ENCODE results near the gene THADA. TPM values are rescaled to one million over a fixed set of nuclear protein-coding genes. Genes with fewer than 3 reads are reported as not detected.
A peak's percentile ranks its signal among the peaks of the same experiment; 100 is the strongest.
"Not testable (repeated sequence)": the region's sequence is repeated elsewhere in the genome, so short reads cannot be mapped to it uniquely, and the experiment has no call there.

THADA gene
- total and polyA plus RNA-seq, 9 donors = 14.4 to 24.3 (median 18.1) TPM

DNA sequence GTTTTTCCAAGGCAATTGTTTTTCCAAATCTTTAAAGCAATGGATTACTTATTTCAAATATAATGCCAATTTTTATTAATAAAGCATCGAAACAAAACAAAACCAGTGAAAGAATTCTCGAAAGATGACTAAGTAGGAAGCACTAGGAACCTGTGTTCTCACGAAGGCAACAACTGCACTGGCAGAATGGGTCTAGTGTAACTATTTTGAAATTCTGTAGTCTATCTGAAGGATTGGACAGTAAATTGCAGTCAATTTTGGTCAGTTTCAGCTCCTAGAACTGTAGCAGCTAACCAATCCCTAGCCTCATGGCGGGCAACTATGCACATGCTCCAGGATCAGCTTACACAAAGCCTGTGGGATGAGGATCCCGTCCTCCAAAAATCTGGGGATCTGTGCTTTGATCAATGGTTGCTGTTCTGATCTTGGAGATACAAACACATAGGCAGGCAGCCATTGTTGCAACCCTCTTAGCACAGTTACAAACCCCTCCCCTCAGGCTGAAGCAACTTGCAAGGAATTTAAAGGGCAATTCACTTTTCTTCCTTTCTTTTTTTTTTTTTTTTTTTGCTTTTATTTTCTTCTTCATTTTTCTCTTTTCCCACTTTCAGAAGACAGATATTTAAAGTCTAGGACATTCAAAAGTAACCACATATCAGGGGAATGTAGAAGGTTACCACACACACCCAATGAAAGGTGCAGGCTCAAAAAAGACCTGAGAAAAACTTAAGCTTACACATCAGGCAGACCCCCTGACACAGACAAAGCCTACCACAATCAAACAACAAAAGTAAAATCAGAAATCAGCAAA, 147.6 kb downstream of the THADA start:
- WGBS (ENCODE audit: insufficient coverage) = 86% methylated on average over 1 of the region's 5 CpGs
- H3K9me3 ChIP-seq (replicated peaks; ENCODE audit: control insufficient read depth, low read depth, low read length) = no peaks in the 10 kb centered on the region
- no peak overlapping the region for H3K4me3 ChIP-seq (ENCODE audit: low read length)
- no peaks in the 10 kb centered on the region for H3K4me1 ChIP-seq (ENCODE audit: control insufficient read depth, insufficient read depth, low read length)
- peaks cover 6% of the 10 kb centered on the region for H3K36me3 ChIP-seq (ENCODE audit: control insufficient read depth, insufficient read depth, low read length)
- no peaks in the 10 kb centered on the region for H3K27me3 ChIP-seq (ENCODE audit: control insufficient read depth, insufficient read depth, low read length)
- H3K27ac ChIP-seq (ENCODE audit: low read length) = no peak overlapping the region
- DNase-seq = no peak

- H3K27ac ChIP-seq (ENCODE audit: low read length); H3K9me3 ChIP-seq (replicated peaks; ENCODE audit: control insufficient read depth, low read depth, low read length); H3K4me1 ChIP-seq (ENCODE audit: control insufficient read depth, insufficient read depth, low read length); H3K36me3 ChIP-seq (ENCODE audit: control insufficient read depth, insufficient read depth, low read length); H3K27me3 ChIP-seq (ENCODE audit: control insufficient read depth, insufficient read depth, low read length); DNase-seq; H3K4me3 ChIP-seq (ENCODE audit: low read length): not testable (repeated sequence)
- no CpG with 5 or more reads among the region's 4 CpGs for WGBS (ENCODE audit: insufficient coverage)
These were observed 149.1 kb downstream of the THADA start for GRCh38 chr2:43446755-43447154.

- no peak for DNase-seq
- H3K9me3 ChIP-seq (replicated peaks; ENCODE audit: control insufficient read depth, low read depth, low read length) = no peaks in the 10 kb centered on the region
- no peak overlapping the region for H3K4me3 ChIP-seq (ENCODE audit: low read length)
- peaks cover 6% of the 10 kb centered on the region for H3K36me3 ChIP-seq (ENCODE audit: control insufficient read depth, insufficient read depth, low read length)
- H3K27ac ChIP-seq (ENCODE audit: low read length) = peak overlapping the region; percentile 54
- H3K27me3 ChIP-seq (ENCODE audit: control insufficient read depth, insufficient read depth, low read length) = no peaks in the 10 kb centered on the region
- no CpG with 5 or more reads among the region's 2 CpGs for WGBS (ENCODE audit: insufficient coverage)
- H3K4me1 ChIP-seq (ENCODE audit: control insufficient read depth, insufficient read depth, low read length) = no peaks in the 10 kb centered on the region
These were observed 150.1 kb downstream of the THADA start for GRCh38 chr2:43445781-43446180.

DNA sequence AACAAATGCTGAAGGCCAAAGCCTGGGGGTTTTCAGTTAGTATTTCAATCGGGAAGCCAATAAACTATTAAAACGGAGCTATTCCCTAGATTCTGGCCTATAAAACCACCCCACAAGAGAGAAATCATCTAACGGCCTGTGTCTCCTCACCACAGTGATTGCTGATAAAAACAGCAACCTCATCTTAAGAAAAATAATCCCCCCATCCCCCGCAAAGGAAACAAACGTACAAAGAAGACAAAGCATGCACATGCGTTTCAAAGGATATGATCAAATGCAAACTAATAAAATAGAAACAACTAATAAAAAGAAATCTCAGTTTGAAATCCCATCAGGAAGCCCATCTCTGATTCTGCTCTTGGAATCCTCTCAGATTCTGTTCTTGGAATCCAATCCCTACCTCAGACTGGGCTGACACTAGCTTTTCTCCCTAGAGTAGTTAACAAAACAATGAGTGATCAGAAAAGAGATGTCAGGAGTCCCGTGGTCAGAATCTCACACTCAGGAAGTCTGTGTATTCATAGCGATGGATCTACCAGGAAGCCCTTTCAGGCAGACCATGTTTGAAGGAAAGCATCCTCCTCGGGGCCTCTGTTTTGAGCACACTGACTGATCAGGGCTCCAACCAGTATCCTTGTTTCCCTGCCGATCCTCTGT, 150.7 kb downstream of the THADA start:
- Histone ChIP-seq H3K27me3 (ENCODE audit: control insufficient read depth, insufficient read depth, low read length) (no peaks in the 10 kb centered on the region), H3K36me3 (ENCODE audit: control insufficient read depth, insufficient read depth, low read length) (peaks cover 6% of the 10 kb centered on the region), H3K4me1 (ENCODE audit: control insufficient read depth, insufficient read depth, low read length) (no peaks in the 10 kb centered on the region), H3K9me3 (replicated peaks; ENCODE audit: control insufficient read depth, low read depth, low read length) (no peaks in the 10 kb centered on the region), H3K27ac (ENCODE audit: low read length) (peak overlapping the region; percentile 54), H3K4me3 (ENCODE audit: low read length) (no peak overlapping the region)
- 28% methylated on average over 4 of the region's 10 CpGs for WGBS (ENCODE audit: insufficient coverage)
- DNase-seq = peak; percentile 83

GRCh38 chr2:43443282-43443681, 152.6 kb downstream of the THADA start:
- H3K9me3 ChIP-seq (replicated peaks; ENCODE audit: control insufficient read depth, low read depth, low read length) = no peaks in the 10 kb centered on the region
- no peak overlapping the region for H3K4me3 ChIP-seq (ENCODE audit: low read length)
- H3K4me1 ChIP-seq (ENCODE audit: control insufficient read depth, insufficient read depth, low read length) = no peaks in the 10 kb centered on the region
- H3K36me3 ChIP-seq (ENCODE audit: control insufficient read depth, insufficient read depth, low read length) = peaks cover 6% of the 10 kb centered on the region
- no peak overlapping the region for H3K27ac ChIP-seq (ENCODE audit: low read length)
- no peaks in the 10 kb centered on the region for H3K27me3 ChIP-seq (ENCODE audit: control insufficient read depth, insufficient read depth, low read length)
- no peak for DNase-seq
- WGBS (ENCODE audit: insufficient coverage) = no CpG with 5 or more reads among the region's 4 CpGs

GRCh38 chr2:43441195-43441594, 154.6 kb downstream of the THADA start:
- Histone ChIP-seq H3K27ac (ENCODE audit: low read length) (no peak overlapping the region), H3K4me1 (ENCODE audit: control insufficient read depth, insufficient read depth, low read length) (no peaks in the 10 kb centered on the region), H3K4me3 (ENCODE audit: low read length) (no peak overlapping the region), H3K36me3 (ENCODE audit: control insufficient read depth, insufficient read depth, low read length) (peaks cover 3% of the 10 kb centered on the region), H3K27me3 (ENCODE audit: control insufficient read depth, insufficient read depth, low read length) (no peaks in the 10 kb centered on the region), H3K9me3 (replicated peaks; ENCODE audit: control insufficient read depth, low read depth, low read length) (no peaks in the 10 kb centered on the region)
- no peak for DNase-seq
- no CpG with 5 or more reads among the region's 1 CpG for WGBS (ENCODE audit: insufficient coverage)

GRCh38 chr2:43438858-43439655, 156.8 kb downstream of the THADA start:
- H3K4me3 ChIP-seq (ENCODE audit: low read length) = no peak overlapping the region
- no peak for DNase-seq
- H3K4me1 ChIP-seq (ENCODE audit: control insufficient read depth, insufficient read depth, low read length) = no peaks in the 10 kb centered on the region
- peaks cover 4% of the 10 kb centered on the region for H3K36me3 ChIP-seq (ENCODE audit: control insufficient read depth, insufficient read depth, low read length)
- no CpG with 5 or more reads among the region's 7 CpGs for WGBS (ENCODE audit: insufficient coverage)
- H3K27ac ChIP-seq (ENCODE audit: low read length) = no peak overlapping the region
- H3K9me3 ChIP-seq (replicated peaks; ENCODE audit: control insufficient read depth, low read depth, low read length) = no peaks in the 10 kb centered on the region
- H3K27me3 ChIP-seq (ENCODE audit: control insufficient read depth, insufficient read depth, low read length) = no peaks in the 10 kb centered on the region

GRCh38 chr2:43438342-43438741, 157.5 kb downstream of the THADA start:
- no CpG with 5 or more reads among the region's 3 CpGs for WGBS (ENCODE audit: insufficient coverage)
- Histone ChIP-seq H3K27me3 (ENCODE audit: control insufficient read depth, insufficient read depth, low read length) (no peaks in the 10 kb centered on the region), H3K4me1 (ENCODE audit: control insufficient read depth, insufficient read depth, low read length) (no peaks in the 10 kb centered on the region), H3K9me3 (replicated peaks; ENCODE audit: control insufficient read depth, low read depth, low read length) (no peaks in the 10 kb centered on the region), H3K4me3 (ENCODE audit: low read length) (no peak overlapping the region), H3K36me3 (ENCODE audit: control insufficient read depth, insufficient read depth, low read length) (peaks cover 4% of the 10 kb centered on the region), H3K27ac (ENCODE audit: low read length) (no peak overlapping the region)
- no peak for DNase-seq

DNA sequence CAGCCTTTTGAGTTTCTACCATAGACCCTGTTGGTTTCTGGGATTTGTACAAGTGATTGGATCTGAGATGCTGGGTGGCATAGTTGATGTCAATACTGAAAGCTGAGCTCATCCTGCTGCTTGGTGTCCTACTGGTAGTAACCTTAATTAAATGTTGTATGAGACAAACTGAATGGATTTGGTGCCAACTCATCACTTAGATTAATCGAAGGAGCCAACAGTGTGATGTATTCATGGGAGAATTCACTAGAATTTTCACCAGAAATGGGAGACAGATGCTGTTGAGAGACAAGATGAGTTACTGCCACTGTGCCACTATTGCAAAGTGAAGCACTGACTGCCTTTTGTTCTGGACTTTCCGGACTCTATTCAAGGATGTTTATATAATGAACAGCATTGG, 158.5 kb downstream of the THADA start:
- Histone ChIP-seq H3K9me3 (replicated peaks; ENCODE audit: control insufficient read depth, low read depth, low read length) (no peaks in the 10 kb centered on the region), H3K27ac (ENCODE audit: low read length) (no peak overlapping the region), H3K4me3 (ENCODE audit: low read length) (no peak overlapping the region), H3K27me3 (ENCODE audit: control insufficient read depth, insufficient read depth, low read length) (no peaks in the 10 kb centered on the region), H3K4me1 (ENCODE audit: control insufficient read depth, insufficient read depth, low read length) (no peaks in the 10 kb centered on the region), H3K36me3 (ENCODE audit: control insufficient read depth, insufficient read depth, low read length) (peaks cover 4% of the 10 kb centered on the region)
- WGBS (ENCODE audit: insufficient coverage) = no CpG with 5 or more reads among the region's 2 CpGs
- no peak for DNase-seq

DNA sequence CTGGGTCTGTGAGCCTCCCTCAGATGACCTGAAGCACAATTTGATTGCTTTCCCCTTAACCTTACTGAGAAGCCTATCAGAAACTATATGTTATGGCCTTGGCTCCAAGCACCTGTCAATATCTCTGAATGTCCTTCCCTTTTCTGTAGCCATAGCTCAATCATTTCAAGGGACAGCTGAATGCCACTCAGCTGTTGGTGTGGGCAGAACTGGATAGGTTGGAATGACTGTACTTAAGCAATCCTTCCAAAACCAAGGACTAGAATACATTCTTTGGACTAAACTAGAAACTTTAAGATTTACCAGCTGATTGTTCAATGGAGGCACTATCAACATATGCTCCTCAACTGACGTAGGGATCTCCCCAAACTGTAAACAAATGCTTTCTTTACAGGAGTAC, 159.4 kb downstream of the THADA start:
- H3K4me1 ChIP-seq (ENCODE audit: control insufficient read depth, insufficient read depth, low read length) = no peaks in the 10 kb centered on the region
- no peaks in the 10 kb centered on the region for H3K27me3 ChIP-seq (ENCODE audit: control insufficient read depth, insufficient read depth, low read length)
- DNase-seq = peak; percentile 14
- WGBS (ENCODE audit: insufficient coverage) = no CpG with 5 or more reads among the region's 1 CpG
- H3K36me3 ChIP-seq (ENCODE audit: control insufficient read depth, insufficient read depth, low read length) = peaks cover 4% of the 10 kb centered on the region
- H3K9me3 ChIP-seq (replicated peaks; ENCODE audit: control insufficient read depth, low read depth, low read length) = no peaks in the 10 kb centered on the region
- H3K4me3 ChIP-seq (ENCODE audit: low read length) = no peak overlapping the region
- no peak overlapping the region for H3K27ac ChIP-seq (ENCODE audit: low read length)

Data from muscle of leg (tissue), 11 donors.